Measurements from ENCODE around the gene EFHD1. TPM values are rescaled to one million over a fixed set of nuclear protein-coding genes. Genes with fewer than 3 reads are reported as not detected.

EFHD1 gene
- total RNA-seq (1.3 TPM), polyA plus RNA-seq (1 to 10 TPM in 2 of 4 donors, under 1 TPM in 2; 0.52 to 1.3 (median 0.98) TPM)

- H3K9me3 ChIP-seq (ENCODE audit: control insufficient read depth in 2 of 2, low read length in 2 of 2), result no peaks in the 10 kb centered on the region
- peaks cover 21% of the 10 kb centered on the region for H3K4me1 ChIP-seq (ENCODE audit: control insufficient read depth, insufficient read depth, low read length, poor library complexity, severe bottlenecking)
- ATAC-seq (ENCODE audit: low read depth in 2 of 2) (peak; percentile 37 to 63), DNase-seq (peak; percentile 16 to 65 (median 30))
- H3K4me3 ChIP-seq (ENCODE audit: low read depth, low read length), result no peak within 1 kb of the TSS
- Mint-ChIP-seq H3K27me3 (peaks cover 55% of the 10 kb centered on the region), H3K36me3 (no peaks in the 10 kb centered on the region), H3K9me3 (peaks cover 0 to 4% (median 0%) of the 10 kb centered on the region in 7 donors), H3K4me3 (peak within 1 kb of the TSS in 3 of 4 donors; percentile 41 to 65 (median 60)), H3K4me1 (peaks cover 0 to 17% (median 5%) of the 10 kb centered on the region in 4 donors), H3K27ac (no peak within 1 kb of the TSS)
- H3K27me3 ChIP-seq (ENCODE audit: control insufficient read depth, insufficient read depth, low read length), result peaks cover 9% of the 10 kb centered on the region
- H3K27ac ChIP-seq (ENCODE audit: insufficient read depth, low read length, poor library complexity, severe bottlenecking), result no peak within 1 kb of the TSS
- no peaks in the 10 kb centered on the region for H3K36me3 ChIP-seq (ENCODE audit: control insufficient read depth, insufficient read depth, low read length)
Observed at GRCh38 chr2:232633413-232634205, at the start of gene EFHD1. EFHD1 (plus strand) TSS chr2:232633604; CDS start chr2:232633705, 101 bp downstream.

GRCh38 chr2:232584238-232584637, 49.2 kb upstream of the EFHD1 start:
- no peaks in the 10 kb centered on the region for H3K27me3 ChIP-seq (ENCODE audit: control insufficient read depth, insufficient read depth, low read length)
- Mint-ChIP-seq H3K27ac (no peak overlapping the region), H3K27me3 (no peaks in the 10 kb centered on the region), H3K36me3 (peaks cover 43% of the 10 kb centered on the region), H3K4me1 (peaks cover 0 to 11% (median 6%) of the 10 kb centered on the region in 4 donors), H3K4me3 (no peak overlapping the region), H3K9me3 (no peaks in the 10 kb centered on the region)
- no peak overlapping the region for H3K27ac ChIP-seq (ENCODE audit: insufficient read depth, low read length, poor library complexity, severe bottlenecking)
- H3K4me1 ChIP-seq (ENCODE audit: control insufficient read depth, insufficient read depth, low read length, poor library complexity, severe bottlenecking), result no peaks in the 10 kb centered on the region
- H3K36me3 ChIP-seq (ENCODE audit: control insufficient read depth, insufficient read depth, low read length), result peaks cover 40% of the 10 kb centered on the region
- no peak overlapping the region for H3K4me3 ChIP-seq (ENCODE audit: low read depth, low read length)
- DNase-seq, result no peak
- H3K9me3 ChIP-seq (ENCODE audit: control insufficient read depth in 2 of 2, low read length in 2 of 2), result no peaks in the 10 kb centered on the region
- no peak for ATAC-seq (ENCODE audit: low read depth in 2 of 2)

GRCh38 chr2:232586943-232587505, 46.4 kb upstream of the EFHD1 start:
- Histone ChIP-seq H3K27ac (ENCODE audit: insufficient read depth, low read length, poor library complexity, severe bottlenecking) (no peak overlapping the region), H3K27me3 (ENCODE audit: control insufficient read depth, insufficient read depth, low read length) (no peaks in the 10 kb centered on the region), H3K4me1 (ENCODE audit: control insufficient read depth, insufficient read depth, low read length, poor library complexity, severe bottlenecking) (no peaks in the 10 kb centered on the region), H3K9me3 (ENCODE audit: control insufficient read depth in 2 of 2, low read length in 2 of 2) (no peaks in the 10 kb centered on the region), H3K36me3 (ENCODE audit: control insufficient read depth, insufficient read depth, low read length) (peaks cover 22% of the 10 kb centered on the region), H3K4me3 (ENCODE audit: low read depth, low read length) (no peak overlapping the region)
- peaks cover 24% of the 10 kb centered on the region for H3K36me3 Mint-ChIP-seq
- no peak overlapping the region for H3K27ac Mint-ChIP-seq
- no peaks in the 10 kb centered on the region for H3K27me3 Mint-ChIP-seq
- DNase-seq, result no peak
- no peak overlapping the region for H3K4me3 Mint-ChIP-seq
- no peak for ATAC-seq (ENCODE audit: low read depth in 2 of 2)
- peaks cover 0 to 3% (median 0%) of the 10 kb centered on the region in 4 donors for H3K4me1 Mint-ChIP-seq
- H3K9me3 Mint-ChIP-seq, result peaks cover 0 to 1% (median 0%) of the 10 kb centered on the region in 7 donors

GRCh38 chr2:232587512-232587911, 45.9 kb upstream of the EFHD1 start:
- no peak for DNase-seq
- Mint-ChIP-seq H3K9me3 (peaks cover 0 to 1% (median 0%) of the 10 kb centered on the region in 7 donors), H3K36me3 (peaks cover 19% of the 10 kb centered on the region)

GRCh38 chr2:232588031-232588430, 45.4 kb upstream of the EFHD1 start:
- Histone ChIP-seq H3K36me3 (ENCODE audit: control insufficient read depth, insufficient read depth, low read length) (peaks cover 14% of the 10 kb centered on the region), H3K9me3 (ENCODE audit: control insufficient read depth in 2 of 2, low read length in 2 of 2) (no peaks in the 10 kb centered on the region), H3K4me1 (ENCODE audit: control insufficient read depth, insufficient read depth, low read length, poor library complexity, severe bottlenecking) (no peaks in the 10 kb centered on the region), H3K4me3 (ENCODE audit: low read depth, low read length) (no peak overlapping the region), H3K27me3 (ENCODE audit: control insufficient read depth, insufficient read depth, low read length) (no peaks in the 10 kb centered on the region), H3K27ac (ENCODE audit: insufficient read depth, low read length, poor library complexity, severe bottlenecking) (no peak overlapping the region)
- no peak for ATAC-seq (ENCODE audit: low read depth in 2 of 2)
- Mint-ChIP-seq H3K27me3 (no peaks in the 10 kb centered on the region), H3K4me3 (no peak overlapping the region), H3K9me3 (peaks cover 0 to 1% (median 0%) of the 10 kb centered on the region in 7 donors), H3K36me3 (peaks cover 14% of the 10 kb centered on the region), H3K27ac (no peak overlapping the region), H3K4me1 (no peaks in the 10 kb centered on the region)
- DNase-seq, result no peak

More at GRCh38 chr2:232587512-232587911, 45.9 kb upstream of the EFHD1 start:
- Histone ChIP-seq H3K27me3 (ENCODE audit: control insufficient read depth, insufficient read depth, low read length) (no peaks in the 10 kb centered on the region), H3K27ac (ENCODE audit: insufficient read depth, low read length, poor library complexity, severe bottlenecking) (no peak overlapping the region), H3K4me1 (ENCODE audit: control insufficient read depth, insufficient read depth, low read length, poor library complexity, severe bottlenecking) (no peaks in the 10 kb centered on the region), H3K4me3 (ENCODE audit: low read depth, low read length) (no peak overlapping the region), H3K9me3 (ENCODE audit: control insufficient read depth in 2 of 2, low read length in 2 of 2) (no peaks in the 10 kb centered on the region), H3K36me3 (ENCODE audit: control insufficient read depth, insufficient read depth, low read length) (peaks cover 19% of the 10 kb centered on the region)
- no peak overlapping the region for H3K4me3 Mint-ChIP-seq
- no peaks in the 10 kb centered on the region for H3K4me1 Mint-ChIP-seq
- no peaks in the 10 kb centered on the region for H3K27me3 Mint-ChIP-seq
- H3K27ac Mint-ChIP-seq, result no peak overlapping the region
- no peak for ATAC-seq (ENCODE audit: low read depth in 2 of 2)

- Mint-ChIP-seq H3K4me3 (no peak overlapping the region), H3K27me3 (no peaks in the 10 kb centered on the region), H3K4me1 (no peaks in the 10 kb centered on the region), H3K9me3 (peaks cover 0 to 1% (median 0%) of the 10 kb centered on the region in 7 donors), H3K27ac (no peak overlapping the region), H3K36me3 (peaks cover 9% of the 10 kb centered on the region)
- H3K27ac ChIP-seq (ENCODE audit: insufficient read depth, low read length, poor library complexity, severe bottlenecking), result no peak overlapping the region
- DNase-seq (no peak), ATAC-seq (ENCODE audit: low read depth in 2 of 2) (no peak)
- no peak overlapping the region for H3K4me3 ChIP-seq (ENCODE audit: low read depth, low read length)
- no peaks in the 10 kb centered on the region for H3K27me3 ChIP-seq (ENCODE audit: control insufficient read depth, insufficient read depth, low read length)
- no peaks in the 10 kb centered on the region for H3K9me3 ChIP-seq (ENCODE audit: control insufficient read depth in 2 of 2, low read length in 2 of 2)
- H3K36me3 ChIP-seq (ENCODE audit: control insufficient read depth, insufficient read depth, low read length), result peaks cover 4% of the 10 kb centered on the region
- no peaks in the 10 kb centered on the region for H3K4me1 ChIP-seq (ENCODE audit: control insufficient read depth, insufficient read depth, low read length, poor library complexity, severe bottlenecking)
Observed at GRCh38 chr2:232588680-232589585, 44.5 kb upstream of the EFHD1 start.

GRCh38 chr2:232592772-232593395, 40.5 kb upstream of the EFHD1 start:
- peaks cover 0 to 2% (median 0%) of the 10 kb centered on the region in 7 donors for H3K9me3 Mint-ChIP-seq
- no peaks in the 10 kb centered on the region for H3K4me1 ChIP-seq (ENCODE audit: control insufficient read depth, insufficient read depth, low read length, poor library complexity, severe bottlenecking)
- no peaks in the 10 kb centered on the region for H3K27me3 ChIP-seq (ENCODE audit: control insufficient read depth, insufficient read depth, low read length)
- H3K36me3 ChIP-seq (ENCODE audit: control insufficient read depth, insufficient read depth, low read length), result no peaks in the 10 kb centered on the region
- no peak overlapping the region for H3K4me3 Mint-ChIP-seq
- H3K27me3 Mint-ChIP-seq, result no peaks in the 10 kb centered on the region
- ATAC-seq (ENCODE audit: low read depth in 2 of 2), result no peak
- H3K27ac ChIP-seq (ENCODE audit: insufficient read depth, low read length, poor library complexity, severe bottlenecking), result no peak overlapping the region
- H3K9me3 ChIP-seq (ENCODE audit: control insufficient read depth in 2 of 2, low read length in 2 of 2), result no peaks in the 10 kb centered on the region
- H3K4me3 ChIP-seq (ENCODE audit: low read depth, low read length), result no peak overlapping the region
- H3K27ac Mint-ChIP-seq, result no peak overlapping the region
- H3K4me1 Mint-ChIP-seq, result no peaks in the 10 kb centered on the region
- H3K36me3 Mint-ChIP-seq, result no peaks in the 10 kb centered on the region
- no peak for DNase-seq
